ENCODE data around the gene ZSCAN12.
A peak's percentile ranks its signal among the peaks of the same experiment; 100 is the strongest.
"Not testable (repeated sequence)": the region's sequence is repeated elsewhere in the genome, so short reads cannot be mapped to it uniquely, and the experiment has no call there.

The ZSCAN12 gene

DNA sequence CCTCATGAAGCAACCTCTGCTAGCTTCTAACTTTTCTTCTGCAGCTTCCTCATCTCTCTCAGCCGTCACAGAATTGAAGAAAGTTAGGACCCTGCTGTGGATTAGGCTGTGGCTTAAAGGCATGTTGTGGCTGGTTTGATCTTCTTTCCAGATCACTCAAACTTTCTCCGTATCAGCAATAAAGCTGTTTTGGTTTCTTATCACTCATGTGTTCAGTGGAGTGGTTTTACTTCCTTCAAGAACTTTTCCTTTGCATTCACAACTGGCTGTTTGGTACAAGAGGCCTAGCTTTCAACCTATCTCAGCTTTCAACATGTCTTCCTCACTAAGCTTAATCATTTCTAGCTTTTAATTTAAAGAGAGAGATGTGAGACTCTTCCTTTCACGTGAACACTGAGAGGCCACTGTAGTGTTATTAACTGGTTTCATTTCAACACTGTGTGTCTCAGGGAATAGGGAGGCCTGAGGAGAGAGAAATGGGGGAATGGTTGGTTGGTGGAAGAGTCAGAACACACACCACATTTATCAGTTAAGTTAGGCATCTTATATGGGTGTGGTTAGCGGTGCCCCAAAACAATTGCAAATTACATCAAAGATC, 26.5 kb upstream of the ZSCAN12 start:
- H3K4me3 ChIP-seq (ENCODE audit: low read depth, low read length) = no peak overlapping the region
- no peaks in the 10 kb centered on the region for H3K36me3 ChIP-seq (ENCODE audit: insufficient read depth, low read length)
- no peaks in the 10 kb centered on the region for H3K79me2 ChIP-seq (ENCODE audit: control insufficient read depth, insufficient read depth, low read length, unreplicated experiment)
- no peaks in the 10 kb centered on the region for H3K4me1 ChIP-seq (ENCODE audit: control insufficient read depth, insufficient read depth, low read length, unreplicated experiment)
- H2AFZ ChIP-seq (ENCODE audit: low read length, unreplicated experiment) = no peak overlapping the region
- no peak overlapping the region for H3K27ac ChIP-seq (ENCODE audit: low read depth, low read length)
- H3K27me3 ChIP-seq (ENCODE audit: insufficient read depth, low read length) = no peaks in the 10 kb centered on the region

- H3K36me3 ChIP-seq (ENCODE audit: insufficient read depth, low read length) = no peaks in the 10 kb centered on the region
- no peak overlapping the region for H3K4me3 ChIP-seq (ENCODE audit: low read depth, low read length)
- H3K4me1 ChIP-seq (ENCODE audit: control insufficient read depth, insufficient read depth, low read length, unreplicated experiment) = no peaks in the 10 kb centered on the region
- no peak overlapping the region for H3K27ac ChIP-seq (ENCODE audit: low read depth, low read length)
- H3K79me2 ChIP-seq (ENCODE audit: control insufficient read depth, insufficient read depth, low read length, unreplicated experiment) = no peaks in the 10 kb centered on the region
- H3K27me3 ChIP-seq (ENCODE audit: insufficient read depth, low read length) = no peaks in the 10 kb centered on the region
- H2AFZ ChIP-seq (ENCODE audit: low read length, unreplicated experiment) = no peak overlapping the region
Measured at GRCh38 chr6:28424163-28424562, 24.6 kb upstream of the ZSCAN12 start.

GRCh38 chr6:28423546-28423945, 24.0 kb upstream of the ZSCAN12 start:
- no peaks in the 10 kb centered on the region for H3K4me1 ChIP-seq (ENCODE audit: control insufficient read depth, insufficient read depth, low read length, unreplicated experiment)

DNA sequence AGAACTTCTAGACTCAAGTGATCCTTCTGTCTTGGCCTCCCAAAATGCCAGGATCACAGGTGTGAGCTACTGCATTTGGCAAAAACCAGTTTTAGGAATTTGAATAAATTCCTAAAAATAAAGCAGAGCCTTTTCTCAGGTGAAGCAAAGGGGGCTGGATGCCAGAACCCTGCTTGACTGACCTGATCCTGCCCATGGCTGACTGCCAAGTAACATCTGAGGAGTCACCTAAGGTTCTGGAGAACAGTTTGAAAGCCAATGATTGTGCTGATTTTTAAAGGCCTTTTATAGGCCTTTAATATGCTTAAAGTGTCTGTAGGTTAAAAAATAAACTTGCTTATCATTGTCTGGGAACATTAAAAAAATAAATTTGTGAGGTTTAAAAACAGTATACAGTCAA, 14.1 kb upstream of the ZSCAN12 start:
- Histone ChIP-seq H3K27ac (ENCODE audit: low read depth, low read length) (no peak overlapping the region), H3K36me3 (ENCODE audit: insufficient read depth, low read length) (no peaks in the 10 kb centered on the region), H3K27me3 (ENCODE audit: insufficient read depth, low read length) (0 out of 2 replicates have a peak, but pooled peaks cover 6% of the 10 kb centered on the region), H3K4me1 (ENCODE audit: control insufficient read depth, insufficient read depth, low read length, unreplicated experiment) (no peaks in the 10 kb centered on the region), H3K79me2 (ENCODE audit: control insufficient read depth, insufficient read depth, low read length, unreplicated experiment) (no peaks in the 10 kb centered on the region), H3K4me3 (ENCODE audit: low read depth, low read length) (no peak overlapping the region), H2AFZ (ENCODE audit: low read length, unreplicated experiment) (no peak overlapping the region)

More at GRCh38 chr6:28423546-28423945, 24.0 kb upstream of the ZSCAN12 start:
- Histone ChIP-seq H3K27ac (ENCODE audit: low read depth, low read length) (no peak overlapping the region), H3K27me3 (ENCODE audit: insufficient read depth, low read length) (no peaks in the 10 kb centered on the region), H3K79me2 (ENCODE audit: control insufficient read depth, insufficient read depth, low read length, unreplicated experiment) (no peaks in the 10 kb centered on the region), H2AFZ (ENCODE audit: low read length, unreplicated experiment) (no peak overlapping the region), H3K36me3 (ENCODE audit: insufficient read depth, low read length) (no peaks in the 10 kb centered on the region), H3K4me3 (ENCODE audit: low read depth, low read length) (no peak overlapping the region)

DNA sequence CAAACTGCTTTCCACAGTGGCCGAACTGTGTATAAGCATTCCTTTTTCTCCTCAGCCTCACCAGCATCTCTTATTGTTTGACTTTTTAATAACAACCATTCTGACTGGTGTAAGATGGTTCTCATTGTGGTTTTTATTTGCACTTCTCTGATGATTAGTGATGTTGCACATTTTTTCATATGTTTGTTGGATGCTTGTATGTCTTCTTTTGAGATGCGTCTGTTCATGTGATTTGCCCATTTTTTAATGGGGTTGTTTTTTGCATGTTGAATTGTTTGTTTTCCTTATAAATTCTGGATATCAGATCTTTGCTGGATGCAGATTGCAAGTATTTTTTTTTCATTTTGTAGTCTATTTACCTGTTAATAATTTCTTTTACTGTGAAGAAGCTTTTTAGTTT, 11.2 kb upstream of the ZSCAN12 start:
- no peaks in the 10 kb centered on the region for H3K4me1 ChIP-seq (ENCODE audit: control insufficient read depth, insufficient read depth, low read length, unreplicated experiment)
- H3K4me3 ChIP-seq (ENCODE audit: low read depth, low read length) = no peak overlapping the region
- H2AFZ ChIP-seq (ENCODE audit: low read length, unreplicated experiment) = no peak overlapping the region
- no peaks in the 10 kb centered on the region for H3K36me3 ChIP-seq (ENCODE audit: insufficient read depth, low read length)
- H3K79me2 ChIP-seq (ENCODE audit: control insufficient read depth, insufficient read depth, low read length, unreplicated experiment) = no peaks in the 10 kb centered on the region
- no peak overlapping the region for H3K27ac ChIP-seq (ENCODE audit: low read depth, low read length)
- H3K27me3 ChIP-seq (ENCODE audit: insufficient read depth, low read length) = 0 out of 2 replicates have a peak, but pooled peaks cover 6% of the 10 kb centered on the region

DNA sequence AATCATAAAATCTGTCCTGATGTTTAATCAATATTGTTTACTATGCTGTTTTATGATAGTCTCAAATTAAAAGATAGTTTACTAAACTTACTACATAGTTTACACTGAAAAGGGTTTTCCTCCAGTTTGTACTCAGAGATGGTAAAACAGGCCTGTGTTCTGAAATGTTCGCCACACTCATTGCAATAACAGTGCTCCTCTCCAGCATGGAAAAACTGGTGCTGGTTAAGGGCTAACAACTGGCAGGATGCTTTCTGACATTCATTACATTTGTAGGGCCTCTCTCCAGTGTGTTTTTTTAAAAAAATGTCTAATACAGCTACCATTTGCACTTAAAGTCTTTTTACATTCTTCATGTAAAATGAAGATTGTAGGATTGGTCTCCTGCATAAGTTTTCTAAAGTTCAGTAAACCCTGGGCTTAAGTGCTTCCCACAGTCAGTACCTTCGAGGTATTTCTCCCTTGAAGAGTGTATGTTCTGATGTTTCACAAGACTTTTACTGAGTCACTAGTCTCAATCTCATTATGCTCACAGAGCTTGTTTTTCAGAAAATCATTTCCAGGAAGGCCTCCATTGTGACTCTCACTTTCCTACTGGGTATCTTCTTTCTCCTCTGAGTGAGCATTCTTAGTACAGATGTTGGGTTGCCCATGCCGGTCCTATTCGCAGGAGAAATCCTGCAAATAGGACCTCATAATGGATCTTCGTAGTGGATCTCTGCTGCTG, 8.7 kb upstream of the ZSCAN12 start:
- no peak overlapping the region for H2AFZ ChIP-seq (ENCODE audit: low read length, unreplicated experiment)
- no peak overlapping the region for H3K27ac ChIP-seq (ENCODE audit: low read depth, low read length)
- 0 out of 2 replicates have a peak, but pooled peaks cover 6% of the 10 kb centered on the region for H3K27me3 ChIP-seq (ENCODE audit: insufficient read depth, low read length)
- H3K36me3 ChIP-seq (ENCODE audit: insufficient read depth, low read length) = no peaks in the 10 kb centered on the region
- no peak overlapping the region for H3K4me3 ChIP-seq (ENCODE audit: low read depth, low read length)
- H3K79me2 ChIP-seq (ENCODE audit: control insufficient read depth, insufficient read depth, low read length, unreplicated experiment) = no peaks in the 10 kb centered on the region
- no peaks in the 10 kb centered on the region for H3K4me1 ChIP-seq (ENCODE audit: control insufficient read depth, insufficient read depth, low read length, unreplicated experiment)

DNA sequence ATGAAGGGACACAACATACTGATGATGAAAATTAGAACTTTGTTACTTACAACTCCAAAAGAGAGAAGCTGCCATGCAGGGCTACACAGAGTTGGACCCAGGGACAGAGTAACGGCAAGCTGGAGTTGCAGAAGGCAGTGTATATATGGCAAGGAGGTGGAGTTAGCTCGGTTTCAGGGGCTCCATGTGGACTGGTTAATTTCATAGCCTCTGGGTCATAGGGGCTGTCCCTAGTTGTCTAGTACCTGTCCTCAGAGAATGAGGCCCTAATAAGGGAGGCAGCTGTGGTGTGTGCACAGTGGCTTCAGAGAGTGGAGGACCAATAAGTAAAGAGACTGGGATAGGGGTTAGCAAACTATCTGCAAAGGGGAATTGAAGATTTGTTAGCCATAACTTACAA, 7.9 kb upstream of the ZSCAN12 start:
- no peak overlapping the region for H3K27ac ChIP-seq (ENCODE audit: low read depth, low read length)
- no peak overlapping the region for H3K4me3 ChIP-seq (ENCODE audit: low read depth, low read length)
- H2AFZ ChIP-seq (ENCODE audit: low read length, unreplicated experiment) = no peak overlapping the region
- H3K79me2 ChIP-seq (ENCODE audit: control insufficient read depth, insufficient read depth, low read length, unreplicated experiment) = no peaks in the 10 kb centered on the region
- no peaks in the 10 kb centered on the region for H3K36me3 ChIP-seq (ENCODE audit: insufficient read depth, low read length)
- H3K4me1 ChIP-seq (ENCODE audit: control insufficient read depth, insufficient read depth, low read length, unreplicated experiment) = no peaks in the 10 kb centered on the region
- H3K27me3 ChIP-seq (ENCODE audit: insufficient read depth, low read length) = 0 out of 2 replicates have a peak, but pooled peaks cover 6% of the 10 kb centered on the region

- not testable (repeated sequence) for H3K79me2 ChIP-seq (ENCODE audit: control insufficient read depth, insufficient read depth, low read length, unreplicated experiment); H3K27me3 ChIP-seq (ENCODE audit: insufficient read depth, low read length); H3K36me3 ChIP-seq (ENCODE audit: insufficient read depth, low read length); H3K27ac ChIP-seq (ENCODE audit: low read depth, low read length); H2AFZ ChIP-seq (ENCODE audit: low read length, unreplicated experiment); H3K4me3 ChIP-seq (ENCODE audit: low read depth, low read length)
- peaks cover 12% of the 10 kb centered on the region for H3K4me1 ChIP-seq (ENCODE audit: control insufficient read depth, insufficient read depth, low read length, unreplicated experiment)
Measured at GRCh38 chr6:28403923-28404322, 4.4 kb upstream of the ZSCAN12 start.

DNA sequence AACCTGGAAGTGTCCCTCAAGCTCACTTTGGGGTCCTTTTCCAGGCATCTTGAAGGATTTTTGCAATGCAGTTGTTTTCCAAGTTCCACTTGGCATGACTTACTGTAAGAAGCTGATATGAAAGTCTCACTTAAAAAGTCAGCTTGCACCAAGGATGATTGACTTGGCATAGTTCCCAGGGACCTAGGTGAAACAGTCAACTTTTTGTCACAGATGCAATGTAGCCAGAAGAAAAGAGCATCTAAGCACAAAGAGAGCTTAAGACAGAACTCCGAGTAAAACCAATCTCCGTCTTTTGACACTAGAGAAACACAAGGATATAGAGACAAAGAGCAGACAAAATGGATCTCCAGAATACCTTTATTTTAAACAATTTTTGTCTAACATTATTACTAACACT, 2.6 kb upstream of the ZSCAN12 start:
- H3K27ac ChIP-seq (ENCODE audit: low read depth, low read length) = no peak overlapping the region
- no peak overlapping the region for H3K4me3 ChIP-seq (ENCODE audit: low read depth, low read length)
- H3K4me1 ChIP-seq (ENCODE audit: control insufficient read depth, insufficient read depth, low read length, unreplicated experiment) = peaks cover 24% of the 10 kb centered on the region
- H3K36me3 ChIP-seq (ENCODE audit: insufficient read depth, low read length) = no peaks in the 10 kb centered on the region
- peaks cover 21% of the 10 kb centered on the region for H3K79me2 ChIP-seq (ENCODE audit: control insufficient read depth, insufficient read depth, low read length, unreplicated experiment)
- H3K27me3 ChIP-seq (ENCODE audit: insufficient read depth, low read length) = no peaks in the 10 kb centered on the region
- H2AFZ ChIP-seq (ENCODE audit: low read length, unreplicated experiment) = no peak overlapping the region

DNA sequence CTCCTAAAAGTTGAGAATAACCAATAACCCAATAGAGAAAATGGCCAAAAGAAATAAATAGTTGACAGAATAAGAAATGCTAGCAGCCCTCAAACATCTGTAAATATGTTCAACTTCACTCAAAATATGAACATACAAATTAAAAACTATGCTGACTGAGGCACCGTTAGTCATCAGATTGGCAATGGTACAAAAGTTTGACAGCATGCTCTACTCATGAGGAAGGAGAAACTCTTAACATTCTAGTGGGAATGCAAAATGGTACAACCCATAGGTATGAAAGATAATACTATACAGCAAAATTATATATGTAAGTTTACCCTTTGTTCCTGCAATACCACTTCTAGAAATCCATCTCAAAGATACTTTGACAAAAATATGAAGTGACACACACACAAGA, 1.6 kb upstream of the ZSCAN12 start:
- Histone ChIP-seq H3K36me3 (ENCODE audit: insufficient read depth, low read length) (peaks cover 4% of the 10 kb centered on the region; the same call in 1 of the 2 replicates), H3K27ac (ENCODE audit: low read depth, low read length) (no peak overlapping the region), H2AFZ (ENCODE audit: low read length, unreplicated experiment) (no peak overlapping the region), H3K4me1 (ENCODE audit: control insufficient read depth, insufficient read depth, low read length, unreplicated experiment) (peaks cover 32% of the 10 kb centered on the region), H3K4me3 (ENCODE audit: low read depth, low read length) (no peak overlapping the region), H3K27me3 (ENCODE audit: insufficient read depth, low read length) (no peaks in the 10 kb centered on the region), H3K79me2 (ENCODE audit: control insufficient read depth, insufficient read depth, low read length, unreplicated experiment) (peaks cover 26% of the 10 kb centered on the region)

GRCh38 chr6:28400122-28400451, 540 bp upstream of the ZSCAN12 start:
- Histone ChIP-seq H3K79me2 (ENCODE audit: control insufficient read depth, insufficient read depth, low read length, unreplicated experiment) (peaks cover 35% of the 10 kb centered on the region), H3K27ac (ENCODE audit: low read depth, low read length) (peak overlapping the region; percentile 58), H2AFZ (ENCODE audit: low read length, unreplicated experiment) (peak overlapping the region; percentile 99), H3K4me1 (ENCODE audit: control insufficient read depth, insufficient read depth, low read length, unreplicated experiment) (peaks cover 32% of the 10 kb centered on the region), H3K4me3 (ENCODE audit: low read depth, low read length) (peak overlapping the region; percentile 91), H3K27me3 (ENCODE audit: insufficient read depth, low read length) (no peaks in the 10 kb centered on the region), H3K36me3 (ENCODE audit: insufficient read depth, low read length) (peaks cover 4% of the 10 kb centered on the region; the same call in 1 of the 2 replicates)
